KBM-7 (cell line): Measurements from ENCODE around the gene CERT1.
"Not testable (repeated sequence)": the region's sequence is repeated elsewhere in the genome, so short reads cannot be mapped to it uniquely, and the experiment has no call there.

Source experiments
- DNase-seq: peaks from one replicate; pipeline ENCODE4 v3.0.0-alpha.2; 2015
- in situ Hi-C: fragments of 300-500 bp; cut with MboI; formaldehyde crosslinking; loops from 2 replicates; pipeline ENCODE4 v1.14.3; 2020; ENCODE audit warnings: low sequenced_read_pairs, low pct_unique_long_range_greater_than_20kb, mixed read lengths

Gene CERT1

DNA sequence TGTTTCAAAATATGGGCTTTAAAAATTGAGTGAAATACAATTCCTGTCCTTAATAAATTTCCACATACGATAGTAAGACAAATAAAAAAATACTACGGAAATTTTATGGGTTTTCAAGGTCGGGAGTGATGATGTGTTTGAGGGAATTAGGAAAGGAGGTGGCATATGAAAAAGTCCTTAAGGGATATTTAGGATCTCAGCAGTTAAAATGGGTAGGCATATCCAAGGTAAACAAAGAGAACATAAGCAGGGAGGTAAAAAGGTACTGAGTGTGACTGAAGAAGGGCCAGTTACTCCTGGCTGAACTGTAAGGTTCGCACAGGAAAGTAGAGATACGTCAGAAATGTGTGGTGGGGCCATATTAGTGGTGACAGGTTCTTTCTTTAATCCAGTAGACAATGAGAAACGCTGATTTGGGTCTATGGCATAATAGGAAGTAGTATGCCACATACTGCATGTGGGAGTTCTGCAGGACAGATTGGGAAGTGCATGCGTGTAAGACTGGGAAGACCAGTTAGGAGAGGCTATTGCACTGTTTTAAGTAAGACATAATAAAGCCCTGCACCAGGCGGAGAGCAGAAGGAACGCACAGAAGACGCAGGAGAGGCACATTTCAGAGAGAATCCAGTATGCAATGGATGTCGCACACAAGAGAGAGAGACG, 175.3 kb downstream of the CERT1 start:
- no peak for DNase-seq
- in situ Hi-C loops: no loop called here

DNA sequence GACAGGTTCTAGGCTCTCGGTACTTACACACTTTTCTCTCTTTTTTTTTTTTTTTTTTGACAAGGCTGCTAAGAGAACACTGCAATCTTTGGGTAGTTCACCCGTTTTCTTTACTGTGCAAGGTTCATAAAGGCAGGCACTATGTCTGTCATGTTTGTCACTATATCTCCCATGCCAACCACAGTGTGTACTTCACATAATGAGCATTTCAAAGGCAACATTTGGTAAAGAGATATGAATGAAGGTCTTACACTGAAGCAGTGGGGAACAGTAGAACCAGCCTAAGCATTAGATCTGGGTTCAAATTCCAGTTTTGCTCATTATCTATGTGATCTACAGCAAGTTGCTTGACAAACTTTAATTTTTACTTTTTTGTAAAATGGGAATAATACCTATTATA, 175.9 kb downstream of the CERT1 start:
- DNase-seq: no peak
- in situ Hi-C loops: no loop called here

DNA sequence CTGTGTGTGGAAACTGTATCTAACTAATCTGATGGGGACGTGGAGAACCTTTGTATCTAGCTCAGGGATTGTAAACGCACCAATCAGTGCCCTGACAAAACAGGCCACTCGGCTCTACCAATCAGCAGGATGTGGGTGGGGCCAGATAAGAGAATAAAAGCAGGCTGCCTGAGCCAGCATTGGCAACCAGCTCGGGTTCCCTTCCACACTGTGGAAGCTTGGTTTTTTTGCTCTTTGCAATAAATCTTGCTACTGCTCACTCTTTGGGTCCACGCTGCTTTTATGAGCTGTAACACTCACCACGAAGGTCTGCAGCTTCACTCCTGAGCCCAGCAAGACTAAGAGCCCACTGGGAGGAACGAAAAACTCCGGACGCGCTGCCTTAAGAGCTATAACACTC, 177.0 kb downstream of the CERT1 start:
- in situ Hi-C loops, DNase-seq: not testable (repeated sequence)

DNA sequence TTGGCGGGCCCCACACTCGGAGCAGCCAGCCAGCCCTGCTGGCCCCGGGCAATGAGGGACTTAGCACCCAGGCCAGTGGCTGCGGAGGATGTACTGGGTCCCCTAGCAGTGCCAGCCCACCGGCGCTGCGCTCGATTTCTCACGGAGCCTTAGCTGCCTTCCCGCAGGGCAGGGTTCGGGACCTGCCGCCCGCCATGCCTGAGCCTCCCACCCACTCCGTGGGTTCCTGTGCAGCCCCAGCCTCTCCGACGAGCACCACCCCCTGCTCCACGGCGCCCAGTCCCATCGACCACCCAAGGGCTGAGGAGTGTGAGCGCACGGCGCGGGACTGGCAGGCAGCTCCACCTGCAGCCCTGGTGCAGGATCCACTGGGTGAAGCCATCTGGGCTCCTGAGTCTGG, 177.7 kb downstream of the CERT1 start:
- DNase-seq, in situ Hi-C loops: not testable (repeated sequence)

DNA sequence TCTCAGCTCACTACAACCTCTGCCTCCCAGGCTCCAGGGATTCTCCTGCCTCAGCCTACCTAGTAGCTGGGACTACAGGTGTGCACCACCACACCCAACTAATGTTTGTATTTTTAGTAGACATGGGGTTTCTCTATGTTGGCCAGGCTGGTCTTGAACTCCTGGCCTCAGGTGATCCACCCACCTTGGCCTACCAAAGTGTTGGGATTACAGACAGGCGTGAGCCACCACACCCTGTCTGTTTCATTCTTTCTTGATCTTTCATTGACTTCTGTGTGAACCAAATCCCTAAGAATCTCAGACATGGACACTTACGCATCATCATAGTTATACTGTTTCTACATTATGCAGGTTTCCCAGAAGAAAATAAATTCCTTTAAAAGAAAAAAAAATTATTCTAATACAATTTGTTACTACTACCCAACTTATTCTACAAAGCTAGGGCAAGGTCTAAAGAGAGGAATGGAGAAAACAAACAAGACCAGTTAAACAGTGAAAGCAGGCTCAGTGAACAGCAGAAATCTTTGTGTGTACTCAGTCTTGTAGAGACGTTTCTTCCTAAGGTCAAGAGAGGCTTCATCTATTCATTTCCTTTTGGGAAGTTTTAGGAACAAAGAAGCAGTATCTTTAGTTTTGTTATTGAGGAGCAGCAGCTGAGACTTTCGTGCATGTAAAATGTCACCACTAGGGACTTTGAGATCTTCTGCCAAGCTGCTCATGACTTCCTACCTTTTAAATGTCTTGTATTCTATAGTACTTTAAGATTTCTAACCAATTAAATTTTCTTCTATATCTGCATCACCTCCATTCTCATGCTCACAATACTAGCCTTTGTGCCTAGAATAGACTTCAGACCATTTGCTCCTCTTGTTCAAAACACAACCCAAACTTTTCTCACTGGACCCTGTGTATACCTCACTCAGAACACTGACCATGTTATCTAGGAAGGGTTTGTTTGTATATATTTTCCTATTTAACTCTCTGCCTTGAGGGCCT, 180.0 kb downstream of the CERT1 start:
- in situ Hi-C loops: no loop called here
- DNase-seq: peak; percentile 4

DNA sequence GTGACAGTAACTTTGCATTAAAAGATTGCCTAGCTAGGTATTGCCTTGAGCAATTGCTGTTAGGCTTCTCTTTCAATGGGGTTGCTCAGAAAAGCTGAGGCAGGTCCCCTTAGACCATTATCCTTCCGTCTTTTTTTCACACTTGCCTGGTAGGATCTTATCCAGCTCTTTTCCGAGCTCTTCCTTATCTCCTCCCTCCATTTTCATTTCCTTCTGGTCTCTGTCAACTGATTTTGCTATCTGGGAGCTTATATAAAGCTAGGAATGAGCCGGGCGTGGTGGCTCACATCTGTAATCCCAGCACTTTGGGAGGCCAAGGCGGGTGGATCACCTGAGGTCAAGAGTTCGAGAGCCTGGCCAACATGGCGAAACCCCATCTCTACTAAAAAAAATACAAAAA, 181.0 kb downstream of the CERT1 start:
- no peak for DNase-seq
- in situ Hi-C loops: no loop called here
